NCI-H128 (cell line): ENCODE results near the gene GRM8.

Source experiments
- DNase-seq: peaks from one replicate; lab custom pipeline; 2025; ENCODE audit not compliant: unreplicated experiment; lab: John Stamatoyannopoulos, UW

GRM8 gene

GRCh38 chr7:127035203-127035849 lies 217.4 kb downstream of the GRM8 start:
- no peak for DNase-seq

- DNase-seq: no peak
These were observed 218.4 kb downstream of the GRM8 start for GRCh38 chr7:127034186-127034806.

- DNase-seq: no peak
These were observed 222.9 kb downstream of the GRM8 start for GRCh38 chr7:127029823-127030222.

DNA sequence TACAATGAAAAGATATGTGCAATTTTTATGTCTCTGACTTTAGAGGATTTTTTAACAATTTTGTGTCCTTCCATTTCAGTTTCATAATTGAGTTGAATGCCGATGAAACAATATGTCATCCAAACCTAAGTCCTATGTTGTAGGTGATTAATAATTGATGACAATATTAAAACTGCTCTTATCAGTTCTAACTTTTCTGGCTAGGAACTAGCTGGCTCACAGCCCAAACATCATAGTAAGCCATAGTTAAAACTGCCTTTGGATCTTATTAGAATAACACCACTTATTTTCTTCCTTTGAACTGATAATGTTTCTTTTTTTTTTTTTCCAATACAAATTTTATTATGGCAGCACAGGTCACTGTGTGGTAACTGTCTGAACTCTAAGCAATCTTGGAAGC lies 230.9 kb downstream of the GRM8 start:
- no peak for DNase-seq

GRCh38 chr7:127021019-127021738 lies 231.6 kb downstream of the GRM8 start:
- no peak for DNase-seq

GRCh38 chr7:127018889-127019288 lies 233.9 kb downstream of the GRM8 start:
- no peak for DNase-seq

DNA sequence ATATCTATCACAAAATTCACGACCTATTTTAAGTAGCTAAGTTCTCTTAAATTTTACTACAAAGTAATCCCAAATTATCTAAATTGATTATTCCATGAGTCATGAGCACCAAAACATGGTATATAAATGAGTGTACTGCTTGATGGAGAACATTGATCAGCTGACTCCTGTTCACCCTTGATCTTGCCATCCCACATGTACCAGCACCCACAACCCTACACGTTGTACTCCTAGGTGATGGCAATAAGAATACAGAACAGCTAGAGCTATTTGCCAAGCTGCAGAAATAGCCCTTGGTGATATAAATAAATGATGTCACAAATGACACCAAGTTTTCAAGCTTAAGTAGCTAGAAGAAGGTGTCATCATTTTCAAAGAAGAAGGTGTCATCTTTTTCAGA lies 235.5 kb downstream of the GRM8 start:
- no peak for DNase-seq

- no peak for DNase-seq
These were observed 252.0 kb downstream of the GRM8 start for GRCh38 chr7:127000725-127001124.

GRCh38 chr7:126996659-126997058 lies 256.1 kb downstream of the GRM8 start:
- DNase-seq: no peak

GRCh38 chr7:126993626-126994213 lies 259.0 kb downstream of the GRM8 start:
- no peak for DNase-seq

GRCh38 chr7:126988022-126988421 lies 264.7 kb downstream of the GRM8 start:
- no peak for DNase-seq

DNA sequence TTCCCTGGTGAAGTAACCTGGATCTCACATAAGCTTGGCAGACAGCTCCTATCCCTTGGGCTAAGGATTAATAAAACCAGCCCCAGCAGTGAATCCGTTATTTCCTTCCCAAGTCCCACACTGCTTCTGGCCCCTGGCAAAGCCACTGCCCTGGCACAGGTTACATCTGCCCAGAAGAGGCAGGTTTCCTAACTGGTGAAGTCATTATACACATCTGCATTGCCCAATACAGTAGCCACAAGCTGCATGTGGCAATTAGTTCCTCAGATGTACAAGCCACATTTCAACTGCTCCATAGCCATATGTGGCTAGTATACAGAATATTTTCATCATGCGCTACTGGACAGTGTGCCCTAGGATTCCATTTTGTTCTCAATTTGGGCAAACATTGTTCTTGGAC lies 273.0 kb downstream of the GRM8 start:
- no peak for DNase-seq

DNA sequence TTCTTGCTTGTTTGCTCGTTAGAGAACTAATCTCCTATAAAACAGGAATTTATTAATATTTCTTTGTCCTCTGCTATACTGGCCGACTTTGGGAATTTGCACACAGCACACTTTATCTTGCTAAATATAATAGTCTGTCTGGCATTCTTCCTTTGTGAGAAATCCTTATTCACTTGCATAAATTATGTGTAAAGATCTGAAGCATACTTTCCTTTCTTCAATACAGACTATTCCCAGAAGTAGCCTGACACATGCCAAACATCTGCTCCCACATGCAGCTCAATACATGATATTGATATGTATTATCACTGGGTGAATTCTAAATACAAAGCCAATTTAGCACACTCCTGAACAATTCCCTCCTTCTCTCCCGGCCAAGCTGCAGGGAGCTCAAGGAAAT lies 273.9 kb downstream of the GRM8 start:
- no peak for DNase-seq

GRCh38 chr7:126973066-126973465 lies 279.7 kb downstream of the GRM8 start:
- no peak for DNase-seq

- DNase-seq: no peak
These were observed 280.2 kb downstream of the GRM8 start for GRCh38 chr7:126972571-126972970.

- DNase-seq: no peak
These were observed 293.1 kb downstream of the GRM8 start for GRCh38 chr7:126959649-126960048.

GRCh38 chr7:126958367-126958766 lies 294.4 kb downstream of the GRM8 start:
- no peak for DNase-seq

DNA sequence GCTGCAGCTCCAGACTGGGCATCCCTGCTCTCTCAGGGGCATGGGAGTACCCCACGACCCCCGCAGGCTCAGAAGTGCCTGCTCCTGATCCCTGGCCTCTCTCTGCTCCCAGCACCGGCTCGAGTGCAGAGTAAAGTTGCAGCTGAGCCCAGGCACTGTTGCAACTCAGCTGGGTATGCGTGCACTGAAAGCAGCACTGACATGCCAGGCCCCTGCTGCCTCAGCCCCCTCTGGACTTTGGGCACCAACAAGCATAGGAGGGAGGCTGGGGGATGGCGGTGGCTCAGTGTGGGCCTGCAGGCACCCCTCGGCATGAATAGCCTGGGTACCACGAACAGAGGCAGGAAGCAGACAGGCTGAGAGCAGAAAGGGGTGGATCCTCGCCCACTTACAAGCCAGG lies 295.3 kb downstream of the GRM8 start:
- DNase-seq: no peak

GRCh38 chr7:126953461-126953860 lies 299.3 kb downstream of the GRM8 start:
- DNase-seq: no peak

DNA sequence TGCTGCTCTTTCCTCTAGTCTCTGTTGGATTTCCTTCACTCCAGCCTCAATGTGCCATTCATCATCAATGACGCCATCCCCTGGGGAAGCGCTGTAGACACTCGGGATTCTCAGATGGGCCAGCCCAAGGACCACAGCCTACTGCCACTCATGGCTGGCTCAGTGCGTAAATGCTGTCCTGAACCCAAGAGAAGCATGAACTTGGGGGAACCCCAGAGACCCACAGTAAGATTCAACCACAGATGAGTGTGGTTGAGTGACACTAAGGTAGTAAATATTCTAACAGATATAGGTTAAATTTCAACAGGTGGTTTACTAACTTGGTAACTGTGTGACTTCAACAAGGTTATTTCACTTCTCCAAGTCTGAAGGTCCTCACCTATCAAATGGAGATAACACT lies 304.1 kb downstream of the GRM8 start:
- no peak for DNase-seq

DNA sequence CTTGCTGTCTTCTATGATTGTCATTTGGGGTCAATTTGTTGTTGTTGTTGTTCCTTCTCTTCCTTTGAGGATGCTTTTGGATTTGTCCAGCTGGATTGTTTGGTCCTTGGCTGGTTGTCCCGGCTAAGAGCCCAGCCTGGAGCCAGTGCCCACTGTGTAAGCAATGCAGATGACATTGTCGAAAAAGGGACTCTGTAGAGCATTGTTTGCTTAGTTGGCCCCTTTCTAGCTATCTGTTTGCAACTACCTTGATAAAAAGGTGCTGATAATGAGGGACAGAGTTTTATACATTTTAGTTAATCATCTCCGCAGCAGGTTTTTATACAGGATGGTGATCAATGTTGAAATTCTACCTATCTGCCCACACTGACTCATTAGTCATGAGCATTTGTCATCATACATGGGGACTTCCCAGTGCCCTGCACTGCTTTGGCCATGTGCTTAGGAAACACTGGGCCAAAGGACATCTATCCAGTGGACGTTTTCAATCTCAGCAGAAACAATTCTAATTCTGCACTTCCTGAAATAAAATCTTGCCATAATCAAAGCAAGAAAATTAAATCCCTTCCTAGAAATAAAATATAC lies 311.9 kb downstream of the GRM8 start:
- DNase-seq: no peak

DNA sequence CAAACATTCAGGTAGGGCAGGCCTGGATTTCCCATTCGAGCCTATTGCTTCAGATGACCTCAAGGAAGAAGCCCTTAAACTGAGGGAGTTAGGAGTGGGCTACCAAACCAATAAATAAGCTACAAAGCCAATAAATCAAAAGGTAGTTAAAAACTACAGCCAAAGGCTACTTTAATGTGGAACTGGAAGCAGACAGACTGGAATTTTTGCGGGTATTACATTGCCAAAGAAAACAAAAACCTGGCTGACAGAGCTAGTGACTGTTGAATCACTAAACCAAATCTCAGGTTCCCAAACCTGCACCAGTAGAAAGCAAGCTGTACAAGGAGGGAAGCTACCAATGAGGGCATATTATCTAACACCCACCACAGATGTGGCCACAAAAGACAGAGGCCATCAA lies 315.6 kb downstream of the GRM8 start:
- no peak for DNase-seq
